Measurements from ENCODE around the gene PACSIN2.

DNA sequence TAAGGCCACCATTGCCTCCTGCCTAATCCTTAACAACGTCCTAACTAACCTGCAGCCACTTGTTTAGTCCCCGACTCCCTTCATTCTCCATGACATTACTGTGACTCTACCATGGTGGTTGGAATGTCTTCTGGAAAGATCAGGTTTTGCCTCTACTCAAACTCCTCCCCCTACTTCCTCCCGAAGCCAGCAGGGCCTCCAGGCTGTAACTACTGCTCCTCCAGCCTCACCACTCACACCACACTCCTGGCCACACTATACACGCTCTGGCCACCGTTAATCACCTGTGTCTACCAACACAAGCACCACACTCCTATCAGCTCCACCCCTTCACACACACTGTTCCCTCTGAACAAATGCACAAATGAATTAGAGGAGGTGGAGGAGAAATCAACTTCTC is 69.2 kb downstream of the PACSIN2 start:
- TF ChIP-seq RFX5 (IDR thresholded peaks at IDR 0.05) (no peak), EP300 (IDR thresholded peaks at IDR 0.05) (no peak), MYC (IDR thresholded peaks at IDR 0.05; ENCODE audit: borderline replicate concordance, low read length) (no peak), CTCF (IDR thresholded peaks at IDR 0.05) (no peak), POLR2A (IDR thresholded peaks at IDR 0.05; ENCODE audit: low read length) (no peak)

All from A549 (cell line).